ENCODE results near the gene NFASC.

GRCh38 chr1:205058853-205059252, 188.2 kb downstream of the NFASC start:
- TF ChIP-seq CTCF (conservative IDR thresholded peaks at IDR 0.05; ENCODE audit: low read length) (no peak), EZH2phosphoT487 (IDR thresholded peaks at IDR 0.05; ENCODE audit: borderline replicate concordance, low read depth, low read length) (no peak)
